Measurements from ENCODE around the gene ATP5F1D. TPM values are rescaled to one million over a fixed set of nuclear protein-coding genes. Genes with fewer than 3 reads are reported as not detected.

ATP5F1D gene
- total and polyA plus RNA-seq, 2 of the 13 experiments (the other 11 are each of a cell fraction or from before 2014, with no cell fraction given), result 39.4 to 78.7 TPM

DNA sequence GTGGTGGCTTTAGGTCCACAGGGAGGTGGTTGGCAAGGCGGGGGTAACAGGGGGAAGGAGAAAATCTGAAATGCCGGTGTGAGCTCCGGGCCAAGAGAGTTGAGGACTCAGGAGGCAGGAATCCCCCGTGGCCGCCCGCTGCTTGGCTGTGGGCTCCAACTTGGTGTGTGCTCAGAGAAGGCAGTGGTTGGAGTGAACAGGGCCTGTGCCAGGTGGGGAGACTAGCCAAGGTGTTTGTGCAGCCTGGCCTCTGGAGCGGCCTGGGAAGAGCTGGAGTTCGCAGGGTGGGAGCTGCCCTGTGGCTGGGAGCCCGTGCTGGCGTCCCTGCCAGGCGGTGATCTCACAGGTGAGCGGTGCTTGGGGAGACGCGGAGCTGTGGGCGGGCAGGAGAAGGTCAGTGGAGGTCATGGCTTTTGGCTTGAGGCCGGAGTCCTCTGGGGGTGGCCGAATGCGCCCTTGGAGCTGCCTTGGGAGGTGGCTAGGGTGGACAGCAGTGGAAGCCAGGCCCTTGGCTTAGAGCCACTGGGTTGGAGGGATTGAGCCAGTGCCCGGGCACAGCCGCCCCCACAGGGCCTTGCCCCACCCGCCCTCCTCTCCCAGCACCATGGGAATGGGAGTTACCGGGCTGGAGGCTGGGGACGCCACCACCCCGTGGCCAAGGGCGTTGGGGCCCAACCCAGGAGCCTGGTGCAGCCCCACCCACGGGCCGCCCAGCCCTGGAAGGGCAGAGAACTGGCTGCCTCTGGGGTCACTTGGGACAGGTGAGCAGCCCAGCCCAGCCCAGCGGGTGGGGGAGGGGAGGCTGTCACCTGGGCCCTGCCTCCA is 20.5 kb downstream of the ATP5F1D start (continued):
- TF ChIP-seq, protein P1, sequence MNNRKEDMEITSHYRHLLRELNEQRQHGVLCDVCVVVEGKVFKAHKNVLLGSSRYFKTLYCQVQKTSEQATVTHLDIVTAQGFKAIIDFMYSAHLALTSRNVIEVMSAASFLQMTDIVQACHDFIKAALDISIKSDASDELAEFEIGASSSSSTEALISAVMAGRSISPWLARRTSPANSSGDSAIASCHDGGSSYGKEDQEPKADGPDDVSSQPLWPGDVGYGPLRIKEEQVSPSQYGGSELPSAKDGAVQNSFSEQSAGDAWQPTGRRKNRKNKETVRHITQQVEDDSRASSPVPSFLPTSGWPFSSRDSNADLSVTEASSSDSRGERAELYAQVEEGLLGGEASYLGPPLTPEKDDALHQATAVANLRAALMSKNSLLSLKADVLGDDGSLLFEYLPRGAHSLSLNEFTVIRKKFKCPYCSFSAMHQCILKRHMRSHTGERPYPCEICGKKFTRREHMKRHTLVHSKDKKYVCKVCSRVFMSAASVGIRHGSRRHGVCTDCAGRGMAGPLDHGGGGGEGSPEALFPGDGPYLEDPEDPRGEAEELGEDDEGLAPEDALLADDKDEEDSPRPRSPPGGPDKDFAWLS (CRISPR knock-in tag; IDR thresholded peaks at IDR 0.05; ENCODE audit: borderline replicate concordance), result no peak
- peak; percentile 43; the same call in 1 of the 2 replicates for TF ChIP-seq ZNF430 (CRISPR knock-in tag; IDR thresholded peaks at IDR 0.05)
- TF ChIP-seq ZNF556 (CRISPR knock-in tag; IDR thresholded peaks at IDR 0.05; ENCODE audit: borderline replicate concordance), result 0 out of 2 replicates have a peak, but pooled peaks have one; percentile 18
- TF ChIP-seq ZBTB4 (CRISPR knock-in tag; IDR thresholded peaks at IDR 0.05; ENCODE audit: borderline replicate concordance), result no peak
- TF ChIP-seq POLR2AphosphoS2 (IDR thresholded peaks at IDR 0.05; ENCODE audit: low read depth, low read length), result no peak
- TF ChIP-seq ZNF569 (CRISPR knock-in tag; IDR thresholded peaks at IDR 0.05; ENCODE audit: borderline replicate concordance), result no peak
- TF ChIP-seq, protein P2, sequence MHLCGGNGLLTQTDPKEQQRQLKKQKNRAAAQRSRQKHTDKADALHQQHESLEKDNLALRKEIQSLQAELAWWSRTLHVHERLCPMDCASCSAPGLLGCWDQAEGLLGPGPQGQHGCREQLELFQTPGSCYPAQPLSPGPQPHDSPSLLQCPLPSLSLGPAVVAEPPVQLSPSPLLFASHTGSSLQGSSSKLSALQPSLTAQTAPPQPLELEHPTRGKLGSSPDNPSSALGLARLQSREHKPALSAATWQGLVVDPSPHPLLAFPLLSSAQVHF (CRISPR knock-in tag; IDR thresholded peaks at IDR 0.05), result no peak
- no peak for TF ChIP-seq USF2 (IDR thresholded peaks at IDR 0.05; ENCODE audit: low read depth, low read length)
- TF ChIP-seq USF2 (CRISPR knock-in tag; IDR thresholded peaks at IDR 0.05; ENCODE audit: borderline replicate concordance), result no peak
- TF ChIP-seq CBX2 (IDR thresholded peaks at IDR 0.05; ENCODE audit: low read depth, low read length), result no peak
- TF ChIP-seq CBX2 (CRISPR knock-in tag; IDR thresholded peaks at IDR 0.05; ENCODE audit: low read depth), result no peak
- TF ChIP-seq ZNF766 (CRISPR knock-in tag; IDR thresholded peaks at IDR 0.05; ENCODE audit: borderline replicate concordance), result no peak

All from HepG2 (cell line).